GM18861 (cell line): ENCODE results near the gene SPECC1.

Experiments
- ATAC-seq: cut with Tn5 transposase; IDR thresholded peaks from one replicate; pipeline ENCODE4 v1.9.1; 2021; ENCODE audit not compliant: unreplicated experiment

SPECC1 gene

DNA sequence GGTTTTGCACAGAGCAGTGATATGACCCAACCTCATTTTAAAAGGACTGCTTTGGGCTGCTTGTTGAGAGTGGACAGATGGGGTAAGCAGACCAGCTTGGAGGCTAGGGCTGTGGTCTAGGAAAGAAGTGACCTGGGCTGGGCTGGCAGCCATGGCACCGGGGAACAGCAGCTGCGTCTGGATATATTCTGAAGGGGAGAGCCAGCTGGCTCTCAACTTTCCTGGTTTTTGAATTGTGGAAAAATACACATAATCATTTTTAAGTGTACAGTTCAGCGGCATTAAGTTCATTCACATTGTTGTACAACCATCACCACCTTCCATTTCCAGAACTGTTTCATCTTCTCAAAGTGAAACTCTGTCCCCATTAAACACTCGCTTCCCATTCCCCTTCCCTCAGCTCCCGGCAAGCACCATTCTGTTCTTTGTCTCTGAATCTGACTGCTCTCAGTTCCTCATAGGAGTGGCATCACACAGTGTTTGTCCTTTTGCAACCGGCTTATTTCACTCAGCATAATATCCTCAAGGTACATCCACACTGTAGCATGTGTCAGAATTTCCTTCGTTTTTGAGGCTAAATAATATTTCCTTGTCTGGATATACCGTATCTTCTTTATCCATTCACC lies 113.2 kb downstream of the SPECC1 start:
- no peak for ATAC-seq

DNA sequence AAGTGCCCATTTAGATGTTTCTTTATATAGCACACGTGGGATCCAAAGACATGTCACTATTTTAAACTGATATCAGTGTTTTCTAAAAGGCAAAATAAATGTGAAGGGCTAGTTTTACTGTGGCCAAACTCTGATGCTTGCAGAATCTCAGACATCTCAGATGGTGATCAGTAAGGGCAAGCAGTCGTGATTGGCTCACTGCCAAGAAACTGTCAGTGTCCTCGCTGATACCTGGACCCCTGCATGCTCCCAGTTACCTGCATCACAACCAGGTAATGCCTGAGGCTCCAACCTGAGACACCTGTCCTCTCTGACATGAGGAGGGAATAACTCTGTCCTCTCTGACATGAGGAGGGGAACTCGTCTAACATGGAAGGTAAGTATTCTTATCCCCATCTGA lies 114.0 kb downstream of the SPECC1 start:
- ATAC-seq: no peak

DNA sequence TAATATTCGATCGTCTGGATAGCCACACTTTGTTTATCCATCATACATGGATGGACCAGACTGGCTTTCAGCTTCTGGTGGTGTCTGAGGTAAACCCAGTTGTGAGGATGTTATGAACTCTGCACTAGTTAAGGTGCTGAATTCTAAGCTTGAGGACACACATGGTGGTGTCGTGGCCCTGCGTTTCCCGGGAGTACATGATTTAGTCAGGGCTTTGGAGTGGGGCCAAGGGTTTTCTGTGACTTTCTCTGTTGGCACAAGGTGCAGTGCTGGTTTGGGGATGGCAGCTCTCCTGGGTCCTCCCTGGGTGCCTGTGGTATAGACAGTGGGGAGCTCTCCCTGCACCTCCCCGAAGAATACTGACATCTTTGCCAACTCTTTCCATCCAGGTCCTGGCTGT lies 116.6 kb downstream of the SPECC1 start:
- ATAC-seq: no peak

DNA sequence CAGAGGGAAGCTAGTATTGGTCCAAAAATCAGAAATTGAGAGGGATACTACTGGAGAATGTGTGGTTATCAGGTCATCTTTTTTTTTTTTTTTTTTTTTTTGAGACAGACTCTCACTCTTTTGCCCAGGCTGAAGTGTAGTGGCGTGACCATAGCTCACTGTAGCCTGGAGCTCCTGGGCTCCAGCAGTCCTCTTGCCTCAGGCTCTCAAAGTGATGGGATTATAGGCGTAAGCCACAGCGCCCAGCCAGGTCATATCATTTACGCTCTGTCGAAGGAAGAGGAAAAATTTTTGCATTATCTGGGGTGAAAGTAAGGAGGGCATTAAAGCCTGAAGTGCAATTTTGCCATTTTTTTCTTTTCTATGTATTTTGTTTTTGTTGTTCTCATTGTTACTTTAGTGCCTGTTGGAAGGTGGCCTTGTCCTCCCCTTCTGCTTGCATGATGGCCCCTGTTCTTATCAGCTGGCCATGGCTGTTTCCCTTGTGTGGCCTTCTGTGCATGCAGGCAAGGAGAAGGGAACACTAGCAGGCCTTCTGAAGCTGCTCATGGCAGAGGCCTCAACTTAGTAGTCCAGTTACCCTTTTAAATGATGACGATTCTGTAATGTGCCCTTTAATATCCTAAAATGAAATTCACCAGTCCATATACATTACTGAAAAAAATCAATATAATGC lies 118.3 kb downstream of the SPECC1 start:
- no peak for ATAC-seq

DNA sequence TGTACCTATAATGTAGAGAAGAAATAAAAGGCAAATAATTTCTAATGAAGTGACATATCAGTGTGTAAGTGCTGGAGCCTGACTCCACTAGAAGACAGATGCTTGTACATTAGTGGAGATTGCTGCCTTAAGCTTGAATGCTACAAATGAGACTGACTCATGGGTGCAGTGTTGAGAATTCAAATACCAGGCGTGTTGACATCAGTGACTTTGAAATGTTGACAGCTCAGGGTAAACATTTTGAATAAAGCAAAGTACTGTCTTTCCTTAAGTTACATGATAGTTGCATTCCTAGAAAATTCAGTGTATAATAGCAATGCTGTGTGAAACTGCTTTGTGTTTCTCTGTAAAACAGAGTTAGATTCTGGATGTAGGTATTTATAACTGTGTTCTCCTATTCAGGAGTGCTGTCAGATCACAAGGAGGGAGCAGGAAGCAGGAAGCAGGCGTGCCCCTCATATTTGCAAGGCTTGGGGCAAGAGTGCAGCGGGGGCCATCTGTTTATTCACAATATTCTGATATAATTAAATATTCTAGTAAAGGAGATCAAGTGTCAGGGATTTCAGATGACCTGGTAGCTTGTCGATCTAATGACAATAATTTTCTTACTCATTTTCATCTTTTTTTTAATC lies 119.0 kb downstream of the SPECC1 start:
- no peak for ATAC-seq

DNA sequence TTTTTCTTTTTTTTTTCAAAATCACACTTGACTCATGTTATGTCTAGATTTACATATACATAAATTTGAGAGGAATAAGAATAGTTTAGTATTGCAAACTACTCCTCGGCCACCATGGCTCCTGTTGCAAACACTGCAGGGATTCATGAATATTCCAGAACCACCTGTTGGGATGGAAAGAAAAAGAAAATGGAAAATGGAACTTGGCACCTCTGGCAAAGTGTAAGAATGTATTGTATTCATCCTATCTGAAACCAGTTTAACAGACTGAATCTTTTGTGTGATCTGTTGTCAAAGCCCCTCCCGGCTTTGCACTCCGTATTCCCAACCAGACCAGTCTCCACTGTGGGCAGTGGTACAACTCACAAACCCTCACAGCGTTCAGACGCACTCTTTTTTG lies 124.4 kb downstream of the SPECC1 start:
- ATAC-seq: no peak

DNA sequence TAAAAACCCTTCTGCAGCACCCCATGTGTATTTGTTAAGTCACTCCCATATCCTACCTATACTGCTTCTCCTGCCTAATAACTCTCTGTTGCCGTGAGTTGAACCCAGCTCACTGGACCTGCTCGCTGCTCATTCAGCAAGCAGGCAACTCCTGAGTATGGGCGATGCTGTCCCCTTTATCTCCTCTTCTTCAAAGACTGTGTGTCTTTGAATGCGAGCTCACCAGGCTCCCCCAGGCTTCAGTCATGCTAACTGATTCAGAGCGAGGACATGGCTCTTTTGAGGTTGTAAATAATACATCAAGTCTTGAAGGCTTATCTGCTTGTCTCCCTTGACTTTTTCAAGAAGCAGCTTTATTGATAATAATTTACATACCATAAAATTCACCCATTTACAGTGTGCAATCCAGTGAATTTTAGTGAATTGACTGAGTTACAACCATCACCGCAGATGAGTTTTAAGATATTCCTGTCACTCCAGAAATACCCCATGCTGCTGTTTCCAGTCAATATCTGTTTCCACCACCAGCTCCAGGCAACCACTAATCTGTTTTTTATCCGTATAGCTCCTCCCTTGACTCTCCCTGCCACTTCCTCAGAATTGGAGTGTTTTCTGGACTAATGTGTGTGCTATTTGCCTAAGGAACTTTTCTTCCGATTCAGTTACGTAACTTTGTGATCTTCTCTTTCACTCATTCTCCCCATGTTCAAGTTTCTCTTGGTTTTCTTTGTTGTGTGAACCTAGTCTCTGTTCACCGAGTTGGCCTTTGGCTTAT lies 132.2 kb downstream of the SPECC1 start:
- ATAC-seq: no peak

DNA sequence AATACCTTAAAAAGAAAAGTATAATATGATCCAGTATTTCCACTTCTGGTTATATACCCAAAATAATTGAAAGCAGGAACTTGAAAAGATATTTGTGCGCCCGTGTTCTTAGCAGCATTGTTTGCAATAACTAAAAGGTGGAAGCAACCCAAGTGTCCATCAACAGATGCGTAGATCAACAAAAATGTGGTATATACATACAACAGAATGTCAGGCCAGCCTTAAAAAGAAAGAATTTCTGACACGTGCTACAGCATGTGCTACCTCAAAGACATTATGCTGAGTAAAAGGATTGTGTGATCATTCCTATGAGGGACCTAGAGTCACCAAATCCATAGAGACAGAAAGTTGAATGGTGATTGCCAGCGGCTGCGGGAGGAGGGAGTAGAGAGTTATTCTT lies 133.1 kb downstream of the SPECC1 start:
- ATAC-seq: no peak

DNA sequence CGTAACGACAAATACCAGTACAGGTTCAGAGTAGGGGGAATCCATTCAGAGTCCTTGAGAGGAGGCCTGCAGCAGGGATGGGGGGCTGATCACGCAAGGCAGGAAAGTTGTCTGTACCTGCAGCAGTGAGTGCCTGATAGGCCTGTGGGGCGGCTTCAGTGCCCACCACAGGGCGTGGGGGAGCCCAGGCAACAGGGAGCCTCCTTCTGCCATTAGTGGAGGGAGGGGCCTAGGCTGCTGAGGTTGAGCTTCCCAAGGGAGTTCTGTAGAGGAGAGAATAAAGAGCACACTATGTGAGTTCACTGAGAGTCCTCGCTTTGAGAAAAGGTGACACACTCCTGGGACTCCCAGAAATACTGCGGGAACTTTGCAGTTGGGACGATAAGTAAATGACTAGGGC lies 134.6 kb downstream of the SPECC1 start:
- no peak for ATAC-seq

DNA sequence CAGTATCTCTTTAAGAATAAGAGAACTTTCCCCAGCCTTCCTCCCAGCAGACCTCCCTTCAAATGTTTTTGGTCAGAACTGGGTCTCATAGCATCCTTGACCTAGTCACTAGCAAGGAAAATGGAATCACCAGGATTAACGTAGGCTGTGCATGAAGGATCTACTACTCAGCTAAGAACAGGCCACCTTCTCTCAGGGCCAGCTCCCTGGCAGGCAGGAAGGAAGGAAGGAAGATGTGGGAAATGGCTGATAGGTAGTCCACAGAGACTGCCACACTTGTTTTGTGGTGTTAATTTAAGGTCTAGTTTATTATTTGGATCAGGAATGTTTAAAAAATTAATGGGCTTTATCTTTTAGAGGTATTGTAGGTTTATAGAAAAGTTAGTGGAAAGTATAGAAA lies 136.4 kb downstream of the SPECC1 start:
- no peak for ATAC-seq

DNA sequence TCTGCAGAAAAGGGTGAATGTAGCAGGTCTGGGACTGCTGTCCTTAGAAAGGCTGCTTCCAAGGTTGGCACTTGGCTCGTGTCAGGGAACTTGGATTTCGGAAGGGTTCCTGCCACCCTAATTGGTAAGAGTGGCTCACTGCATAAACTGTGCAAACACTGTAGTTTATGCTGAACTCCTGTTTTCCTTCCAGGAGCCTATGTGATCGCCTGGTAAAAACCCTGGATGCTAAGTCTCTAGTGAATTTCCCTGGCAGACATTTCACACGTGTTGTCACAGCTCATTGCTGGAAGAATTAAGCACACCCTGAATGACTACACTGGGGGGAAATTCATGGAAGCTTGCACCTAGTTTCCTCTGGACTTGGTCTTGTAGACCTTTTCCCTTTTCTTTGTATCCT lies 140.1 kb downstream of the SPECC1 start:
- ATAC-seq: no peak

DNA sequence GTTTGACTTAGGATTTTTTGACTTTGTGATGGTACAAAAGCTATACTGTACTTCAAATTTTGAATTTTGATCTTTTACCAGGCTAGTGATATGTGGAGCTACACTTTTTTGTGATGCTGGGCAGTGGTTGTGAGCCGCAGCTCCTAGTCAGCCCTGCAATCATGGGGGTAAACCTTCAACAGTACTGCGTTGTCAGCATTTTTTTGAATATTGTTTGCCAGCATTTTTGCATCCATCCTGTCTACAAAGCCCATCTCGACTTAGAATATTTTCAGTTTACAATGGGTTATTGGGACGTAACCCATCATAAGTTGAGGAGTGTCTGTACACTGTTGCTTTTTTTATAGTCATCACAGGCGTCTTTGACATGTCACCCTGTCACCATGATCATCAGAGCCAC lies 142.0 kb downstream of the SPECC1 start:
- ATAC-seq: no peak

DNA sequence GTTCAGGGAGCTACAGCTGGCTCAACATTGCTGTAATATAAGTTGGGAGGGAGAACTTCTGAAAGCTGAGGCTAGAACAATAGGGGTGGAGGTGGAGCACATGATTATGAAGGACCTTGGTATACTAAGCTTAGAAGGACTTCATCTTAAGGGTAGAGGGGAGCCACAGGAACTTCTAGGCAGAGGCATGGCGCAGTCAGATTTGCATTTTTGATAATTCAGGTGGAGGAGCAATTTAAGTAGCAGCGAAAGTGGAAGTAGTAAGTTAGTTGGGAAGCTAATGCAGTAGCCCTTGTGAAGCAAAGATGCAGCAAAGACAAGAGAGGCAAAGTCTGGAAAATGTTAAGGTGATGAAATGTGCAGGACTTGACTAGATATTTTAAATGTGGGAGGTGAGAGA lies 144.1 kb downstream of the SPECC1 start:
- ATAC-seq: no peak

DNA sequence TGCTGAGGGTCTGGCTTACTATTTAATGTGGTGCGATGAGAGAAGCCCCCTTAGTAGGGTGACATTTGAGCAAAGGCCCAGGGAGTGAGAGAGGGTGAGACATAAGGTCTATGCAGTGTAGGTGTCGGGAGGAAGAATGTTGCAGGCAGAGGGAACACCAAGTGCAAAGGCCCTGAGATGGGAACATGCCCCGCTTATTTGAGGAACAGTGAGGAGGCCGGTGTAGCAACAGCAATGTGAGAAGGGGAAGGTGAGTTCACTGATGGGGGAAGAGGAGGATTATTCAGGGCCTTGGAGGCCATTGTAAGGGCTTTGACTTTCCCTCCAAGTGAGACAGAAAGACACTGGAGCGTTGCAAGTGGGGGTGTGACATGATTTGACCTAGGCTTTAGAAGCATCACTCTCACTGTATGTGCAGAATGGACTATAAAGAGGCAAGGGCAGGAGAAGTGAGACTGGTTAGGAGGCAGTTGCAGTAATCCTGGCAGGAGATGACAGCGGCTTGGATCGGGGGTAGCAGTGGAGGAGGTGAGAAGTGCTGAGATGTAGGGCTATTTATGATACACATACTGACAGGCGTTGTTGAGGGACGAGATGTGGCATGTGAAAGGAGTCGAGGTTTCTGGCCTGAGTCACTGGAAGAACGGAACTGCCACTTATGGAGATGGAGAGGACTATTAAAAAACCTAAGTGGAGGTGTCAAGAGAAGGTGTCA lies 145.3 kb downstream of the SPECC1 start:
- no peak for ATAC-seq

DNA sequence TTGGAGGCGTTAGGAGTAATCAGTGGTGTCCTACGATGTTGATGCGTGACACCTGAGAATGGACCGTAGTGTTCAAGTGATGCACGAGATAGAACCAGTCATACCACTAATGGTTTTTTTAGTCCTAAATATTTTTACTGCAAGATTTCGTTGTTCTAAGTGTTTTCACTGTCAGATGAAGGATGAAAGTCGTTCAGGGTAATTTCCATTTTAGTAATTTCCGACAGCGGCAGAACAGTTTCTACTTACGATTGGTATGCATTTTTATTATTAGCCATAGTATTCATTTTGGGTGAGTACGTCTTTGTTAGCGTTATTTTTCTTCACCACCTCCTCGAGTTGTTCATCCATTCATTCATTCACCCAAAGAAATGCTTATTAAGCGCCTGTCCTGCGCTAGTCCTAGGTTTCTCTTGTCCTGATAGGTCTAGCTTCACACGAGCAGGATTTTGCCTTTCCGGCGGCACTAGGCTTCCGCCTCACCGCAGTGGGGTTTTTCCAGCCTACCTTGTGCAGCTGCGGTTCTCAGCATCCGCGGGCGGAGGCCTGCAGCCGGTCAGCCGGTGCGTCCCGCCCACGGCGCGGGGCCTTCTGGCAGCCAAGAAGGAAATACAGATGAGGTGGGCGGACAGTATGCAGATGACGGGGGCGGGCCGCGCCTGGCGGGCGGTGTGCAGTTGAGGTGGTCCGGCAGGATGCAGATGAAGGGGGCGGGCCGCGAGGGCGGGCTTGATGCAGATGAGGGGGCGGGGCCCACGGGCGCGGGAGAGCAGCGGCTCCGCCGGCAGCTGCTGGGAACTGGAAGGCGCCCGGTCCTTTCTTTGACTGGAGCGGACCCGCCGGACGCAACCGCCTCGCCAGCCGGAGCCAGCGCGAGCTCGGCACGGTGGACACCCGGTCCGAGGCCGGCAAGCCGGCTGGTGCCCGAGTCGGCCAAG lies 146.4 kb downstream of the SPECC1 start:
- ATAC-seq: peak; percentile 92

DNA sequence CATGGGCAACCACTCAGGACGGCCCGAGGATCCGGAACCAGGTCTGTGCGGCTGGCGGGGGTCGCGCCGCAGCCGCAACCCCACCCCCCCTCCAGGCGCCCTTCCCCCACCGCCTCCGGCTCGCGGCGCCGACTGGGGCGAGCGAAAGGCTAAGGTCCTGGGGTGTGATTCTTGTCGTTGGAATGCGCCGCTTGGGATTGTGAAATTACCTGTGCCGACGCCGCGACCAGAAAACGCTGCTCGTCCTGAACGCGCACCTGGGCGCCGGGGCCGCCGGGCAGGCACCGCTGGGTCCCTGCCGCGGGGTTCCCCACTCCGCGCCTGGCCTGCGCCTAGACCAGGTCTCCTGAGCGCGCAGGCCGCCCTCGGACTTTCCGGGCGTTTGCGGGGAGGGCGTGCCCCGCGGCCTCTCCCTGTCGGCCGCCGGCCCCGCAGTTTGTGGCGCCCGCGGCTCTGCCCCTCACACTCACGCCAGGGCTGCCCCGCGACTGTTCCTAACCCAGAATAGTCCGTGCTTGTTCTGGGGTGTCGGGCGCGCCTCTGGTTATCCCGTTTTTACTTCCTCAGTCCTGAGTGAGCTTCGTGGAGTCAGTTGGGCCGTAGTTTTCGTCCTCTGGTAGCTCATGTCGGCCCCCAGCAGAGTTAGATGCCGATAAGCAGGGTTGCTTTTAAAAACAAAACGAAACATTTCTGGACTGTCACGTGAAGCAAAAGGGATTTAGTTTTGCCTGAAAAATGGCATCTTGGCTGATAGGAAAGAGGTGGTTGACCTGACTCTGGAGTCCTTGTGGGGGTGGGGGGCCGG lies 147.2 kb downstream of the SPECC1 start:
- no peak for ATAC-seq

DNA sequence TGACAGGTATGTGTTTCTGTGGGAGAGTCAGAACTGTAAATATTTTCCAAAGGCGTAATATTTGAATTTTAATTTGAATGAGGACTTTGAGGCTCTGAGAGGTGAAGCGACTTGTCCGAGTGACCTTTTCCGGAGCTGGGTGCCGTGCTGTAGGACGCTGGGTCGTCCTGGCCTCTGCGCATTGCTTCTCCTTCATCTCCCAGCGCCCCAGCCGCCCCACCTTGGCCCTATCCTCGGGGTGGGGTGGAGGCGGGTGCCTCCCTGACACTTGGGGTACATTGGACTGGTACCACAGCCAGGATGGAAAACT lies 147.8 kb downstream of the SPECC1 start:
- no peak for ATAC-seq

DNA sequence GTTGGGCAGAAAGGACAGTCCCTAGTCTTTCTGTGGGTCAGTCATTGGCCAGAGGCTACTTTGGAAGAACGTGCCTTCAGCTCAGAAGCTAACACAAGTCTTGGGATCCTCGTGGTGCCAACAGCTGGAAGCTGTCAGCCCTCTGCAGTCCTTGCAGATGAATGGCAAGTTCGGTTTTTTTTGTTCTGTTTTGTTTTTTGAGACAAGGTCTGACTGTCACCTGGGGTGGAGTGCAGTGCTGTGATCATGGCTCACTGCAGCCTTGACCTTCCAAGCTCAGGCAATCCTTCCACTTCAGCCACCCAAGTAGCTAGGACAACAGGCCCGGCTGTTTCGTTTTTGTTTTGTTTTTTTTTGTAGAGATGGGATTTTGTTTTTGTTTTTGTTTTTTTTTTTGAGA lies 149.4 kb downstream of the SPECC1 start:
- no peak for ATAC-seq

DNA sequence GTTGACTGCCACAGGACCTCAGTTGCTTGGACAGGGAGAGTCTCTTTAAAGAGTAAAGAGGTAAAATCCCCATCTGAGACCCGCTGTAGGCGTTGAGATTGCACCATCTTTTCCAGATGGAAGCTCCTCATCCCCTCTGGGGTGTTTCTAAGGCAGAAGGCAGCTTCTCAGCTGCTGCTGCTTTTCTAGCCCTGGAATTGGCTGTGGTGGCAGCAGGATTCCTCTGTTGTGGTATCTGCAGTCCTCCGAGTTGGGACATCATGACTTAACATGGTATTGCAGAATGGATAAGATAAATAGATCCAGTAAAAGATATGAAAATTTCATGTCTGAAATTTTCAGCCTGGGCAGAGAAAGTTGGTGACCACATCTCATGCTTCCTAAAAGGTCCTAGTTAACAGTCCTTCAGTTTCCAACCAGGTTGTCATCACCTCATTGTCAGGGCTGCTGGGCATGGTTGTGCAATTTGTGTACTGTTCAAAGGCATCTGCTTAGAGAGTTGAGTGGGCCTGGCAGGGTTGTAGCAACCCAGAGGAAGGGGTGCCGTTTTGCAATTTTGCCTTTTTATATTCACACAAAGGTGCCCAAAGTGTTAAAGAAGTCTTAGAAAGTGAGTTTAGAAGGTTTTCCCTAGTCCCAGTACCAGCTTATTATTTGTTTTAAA lies 150.4 kb downstream of the SPECC1 start:
- no peak for ATAC-seq
